Measurements from ENCODE around the gene GMPPB.

- TF ChIP-seq, protein P1, sequence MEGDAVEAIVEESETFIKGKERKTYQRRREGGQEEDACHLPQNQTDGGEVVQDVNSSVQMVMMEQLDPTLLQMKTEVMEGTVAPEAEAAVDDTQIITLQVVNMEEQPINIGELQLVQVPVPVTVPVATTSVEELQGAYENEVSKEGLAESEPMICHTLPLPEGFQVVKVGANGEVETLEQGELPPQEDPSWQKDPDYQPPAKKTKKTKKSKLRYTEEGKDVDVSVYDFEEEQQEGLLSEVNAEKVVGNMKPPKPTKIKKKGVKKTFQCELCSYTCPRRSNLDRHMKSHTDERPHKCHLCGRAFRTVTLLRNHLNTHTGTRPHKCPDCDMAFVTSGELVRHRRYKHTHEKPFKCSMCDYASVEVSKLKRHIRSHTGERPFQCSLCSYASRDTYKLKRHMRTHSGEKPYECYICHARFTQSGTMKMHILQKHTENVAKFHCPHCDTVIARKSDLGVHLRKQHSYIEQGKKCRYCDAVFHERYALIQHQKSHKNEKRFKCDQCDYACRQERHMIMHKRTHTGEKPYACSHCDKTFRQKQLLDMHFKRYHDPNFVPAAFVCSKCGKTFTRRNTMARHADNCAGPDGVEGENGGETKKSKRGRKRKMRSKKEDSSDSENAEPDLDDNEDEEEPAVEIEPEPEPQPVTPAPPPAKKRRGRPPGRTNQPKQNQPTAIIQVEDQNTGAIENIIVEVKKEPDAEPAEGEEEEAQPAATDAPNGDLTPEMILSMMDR (IDR thresholded peaks at IDR 0.05), result no peak
- no peak for TF ChIP-seq POLR2A (IDR thresholded peaks at IDR 0.05)
Measured at GRCh38 chr3:49740427-49740826, 16.7 kb upstream of the GMPPB start.

All from heart left ventricle (tissue), 13 donors.